ENCODE data around the gene PHOX2A.

GRCh38 chr11:72202571-72202970 lies 41.4 kb downstream of the PHOX2A start:
- no peak for TF ChIP-seq CTCF (conservative IDR thresholded peaks at IDR 0.05 in 1 of 2, IDR thresholded peaks at IDR 0.05 in 1 of 2; ENCODE audit: low read depth in 1 of 2, low read length in 2 of 2)
- TF ChIP-seq EZH2 (IDR thresholded peaks at IDR 0.05; ENCODE audit: low read length, missing control alignments): no peak
